ENCODE measurements around the gene CCDC15.
A peak's percentile ranks its signal among the peaks of the same experiment; 100 is the strongest.

Gene CCDC15

DNA sequence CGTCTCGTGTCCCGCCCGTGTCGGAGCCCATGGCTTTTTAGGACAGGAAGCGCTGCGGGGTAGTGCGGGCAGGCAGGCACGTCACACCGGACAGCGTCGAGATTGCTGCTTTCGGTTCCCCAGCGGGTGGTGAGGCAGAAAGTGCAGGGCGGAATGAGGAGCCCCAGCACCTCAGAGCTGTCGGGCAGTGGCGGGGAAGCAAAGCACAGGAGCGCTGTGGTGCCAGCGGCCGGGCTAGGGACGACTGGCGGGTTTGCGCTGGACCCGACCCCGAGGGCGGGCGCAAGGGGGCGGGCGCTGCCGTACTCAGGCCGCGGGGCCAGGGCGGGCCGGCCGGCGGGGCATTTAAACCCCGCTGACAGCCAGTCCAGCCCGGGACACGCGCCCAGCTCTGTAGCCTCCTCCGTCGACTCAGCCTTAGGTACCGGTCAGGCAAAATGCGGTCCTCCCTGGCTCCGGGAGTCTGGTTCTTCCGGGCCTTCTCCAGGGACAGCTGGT is 109.0 kb downstream of the CCDC15 start, which contains the start of gene SLC37A2:
SLC37A2 (plus strand) TSS at position 375 of the 498 bp plus-strand sequence; CDS start at position 438, 63 bp downstream.
- Histone ChIP-seq H3K4me1 (no peaks in the 10 kb centered on the region), H3K36me3 (no peaks in the 10 kb centered on the region), H3K27me3 (peaks cover 52% of the 10 kb centered on the region), H3K4me3 (ENCODE audit: low read depth, low read length) (peak within 1 kb of the TSS; percentile 44), H3K9me3 (no peaks in the 10 kb centered on the region)
- peak; percentile 44 for DNase-seq
- TF ChIP-seq, protein P1, sequence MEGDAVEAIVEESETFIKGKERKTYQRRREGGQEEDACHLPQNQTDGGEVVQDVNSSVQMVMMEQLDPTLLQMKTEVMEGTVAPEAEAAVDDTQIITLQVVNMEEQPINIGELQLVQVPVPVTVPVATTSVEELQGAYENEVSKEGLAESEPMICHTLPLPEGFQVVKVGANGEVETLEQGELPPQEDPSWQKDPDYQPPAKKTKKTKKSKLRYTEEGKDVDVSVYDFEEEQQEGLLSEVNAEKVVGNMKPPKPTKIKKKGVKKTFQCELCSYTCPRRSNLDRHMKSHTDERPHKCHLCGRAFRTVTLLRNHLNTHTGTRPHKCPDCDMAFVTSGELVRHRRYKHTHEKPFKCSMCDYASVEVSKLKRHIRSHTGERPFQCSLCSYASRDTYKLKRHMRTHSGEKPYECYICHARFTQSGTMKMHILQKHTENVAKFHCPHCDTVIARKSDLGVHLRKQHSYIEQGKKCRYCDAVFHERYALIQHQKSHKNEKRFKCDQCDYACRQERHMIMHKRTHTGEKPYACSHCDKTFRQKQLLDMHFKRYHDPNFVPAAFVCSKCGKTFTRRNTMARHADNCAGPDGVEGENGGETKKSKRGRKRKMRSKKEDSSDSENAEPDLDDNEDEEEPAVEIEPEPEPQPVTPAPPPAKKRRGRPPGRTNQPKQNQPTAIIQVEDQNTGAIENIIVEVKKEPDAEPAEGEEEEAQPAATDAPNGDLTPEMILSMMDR (IDR thresholded peaks at IDR 0.05; ENCODE audit: low read depth, low read length), result no peak

DNA sequence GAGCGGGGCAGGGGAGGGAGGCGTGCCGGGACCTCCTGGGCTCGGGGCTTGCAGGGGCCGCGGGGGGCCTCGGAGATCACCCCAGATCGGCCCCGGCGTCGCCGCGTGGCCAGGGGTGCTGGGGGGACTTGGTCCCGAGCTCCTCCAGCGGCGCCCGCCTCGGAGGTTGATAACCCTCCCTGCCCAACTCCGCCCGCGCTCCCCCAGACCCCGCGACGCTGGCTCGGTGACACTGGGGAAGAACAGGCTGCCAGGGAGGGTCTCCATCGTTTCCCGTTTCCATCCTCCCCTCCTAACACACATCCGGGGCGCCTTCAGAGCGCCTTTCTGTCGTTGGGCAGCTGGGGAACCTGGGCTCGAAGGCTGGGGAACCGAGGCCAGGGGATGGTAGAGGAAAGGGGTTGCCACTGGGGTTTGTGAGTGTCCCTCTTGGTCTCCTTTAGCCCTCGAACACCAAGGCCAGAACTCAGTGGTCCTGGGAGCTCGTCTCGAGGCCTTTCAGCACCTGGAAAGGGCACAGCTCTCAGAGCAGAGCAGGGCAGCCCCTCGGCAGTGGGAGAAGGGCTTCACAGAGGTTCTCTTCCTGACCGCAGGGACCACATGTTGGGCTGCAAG is 109.5 kb downstream of the CCDC15 start:
- TF ChIP-seq, protein P1 (IDR thresholded peaks at IDR 0.05; ENCODE audit: low read depth, low read length), result no peak
- no peaks in the 10 kb centered on the region for H3K9me3 ChIP-seq
- H3K36me3 ChIP-seq, result no peaks in the 10 kb centered on the region
- H3K4me1 ChIP-seq, result no peaks in the 10 kb centered on the region
- no peak for DNase-seq
- H3K27me3 ChIP-seq, result peaks cover 52% of the 10 kb centered on the region
- peak overlapping the region; percentile 44 for H3K4me3 ChIP-seq (ENCODE audit: low read depth, low read length)

DNA sequence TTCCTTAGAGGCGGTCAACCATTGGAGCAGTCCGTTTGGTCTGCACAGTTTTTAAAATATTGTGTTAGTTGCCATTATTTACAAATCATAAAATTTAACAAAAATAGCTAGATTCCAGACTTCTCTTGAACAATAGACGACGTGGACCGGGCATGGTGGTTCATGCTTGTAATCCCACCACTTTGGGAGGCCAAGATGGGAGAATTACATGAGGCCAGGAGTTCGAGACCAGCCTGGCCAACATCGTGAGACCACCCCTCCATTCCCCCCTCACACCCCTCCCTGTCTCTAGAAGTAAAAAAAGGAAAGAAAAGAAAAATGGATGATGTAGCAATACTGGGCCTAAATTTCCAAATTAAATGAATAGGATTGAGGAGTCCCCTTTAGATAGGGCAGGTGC is 110.1 kb downstream of the CCDC15 start:
- H3K4me3 ChIP-seq (ENCODE audit: low read depth, low read length), result no peak overlapping the region
- DNase-seq, result no peak
- TF ChIP-seq, protein P1 (IDR thresholded peaks at IDR 0.05; ENCODE audit: low read depth, low read length), result no peak
- peaks cover 52% of the 10 kb centered on the region for H3K27me3 ChIP-seq
- H3K36me3 ChIP-seq, result no peaks in the 10 kb centered on the region
- no peaks in the 10 kb centered on the region for H3K4me1 ChIP-seq
- H3K9me3 ChIP-seq, result no peaks in the 10 kb centered on the region

DNA sequence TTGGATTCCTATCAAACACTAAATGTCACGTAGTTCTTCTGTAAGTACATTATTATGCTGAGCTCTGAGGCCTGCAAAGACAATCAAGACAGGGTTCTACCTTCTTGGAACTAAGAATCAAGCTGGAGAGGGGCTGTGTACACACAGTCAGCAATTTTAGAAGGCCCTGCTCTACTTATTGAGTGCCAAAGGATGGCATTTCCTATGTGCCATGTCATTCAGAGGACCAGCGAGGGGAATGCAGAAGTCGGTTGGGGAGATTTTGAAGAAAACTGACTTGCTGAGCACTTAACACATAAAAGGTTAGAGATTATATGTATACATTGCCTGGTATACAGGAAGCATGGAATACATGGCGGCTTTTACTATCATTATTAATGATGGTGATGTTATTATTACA is 114.4 kb downstream of the CCDC15 start:
- no peak for DNase-seq
- H3K4me1 ChIP-seq, result no peaks in the 10 kb centered on the region
- TF ChIP-seq, protein P1 (IDR thresholded peaks at IDR 0.05; ENCODE audit: low read depth, low read length), result no peak
- H3K9me3 ChIP-seq, result no peaks in the 10 kb centered on the region
- no peaks in the 10 kb centered on the region for H3K36me3 ChIP-seq
- H3K27me3 ChIP-seq, result peaks cover 44% of the 10 kb centered on the region
- no peak overlapping the region for H3K4me3 ChIP-seq (ENCODE audit: low read depth, low read length)

DNA sequence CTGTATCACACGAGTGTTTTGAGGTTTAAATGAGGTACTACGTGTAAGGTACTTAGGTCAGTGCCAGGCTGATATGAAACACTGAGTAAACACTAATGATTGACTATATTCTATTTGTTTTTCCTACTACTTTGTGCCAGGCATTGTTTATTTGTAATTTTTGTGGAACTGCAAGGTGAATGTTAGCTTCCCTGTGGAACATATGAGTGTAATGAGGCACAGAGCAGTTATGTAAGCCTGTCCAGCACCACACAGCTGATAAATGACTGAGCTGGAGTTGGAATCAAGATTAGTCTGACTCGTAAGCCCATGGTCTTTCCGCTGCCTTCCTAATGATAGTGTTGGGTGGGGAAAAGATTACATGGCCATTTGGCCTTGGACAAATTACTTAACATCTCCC is 115.0 kb downstream of the CCDC15 start:
- Histone ChIP-seq H3K9me3 (no peaks in the 10 kb centered on the region), H3K4me1 (no peaks in the 10 kb centered on the region), H3K27me3 (peaks cover 42% of the 10 kb centered on the region), H3K36me3 (no peaks in the 10 kb centered on the region), H3K4me3 (ENCODE audit: low read depth, low read length) (no peak overlapping the region)
- TF ChIP-seq, protein P1 (IDR thresholded peaks at IDR 0.05; ENCODE audit: low read depth, low read length), result no peak
- DNase-seq, result no peak

DNA sequence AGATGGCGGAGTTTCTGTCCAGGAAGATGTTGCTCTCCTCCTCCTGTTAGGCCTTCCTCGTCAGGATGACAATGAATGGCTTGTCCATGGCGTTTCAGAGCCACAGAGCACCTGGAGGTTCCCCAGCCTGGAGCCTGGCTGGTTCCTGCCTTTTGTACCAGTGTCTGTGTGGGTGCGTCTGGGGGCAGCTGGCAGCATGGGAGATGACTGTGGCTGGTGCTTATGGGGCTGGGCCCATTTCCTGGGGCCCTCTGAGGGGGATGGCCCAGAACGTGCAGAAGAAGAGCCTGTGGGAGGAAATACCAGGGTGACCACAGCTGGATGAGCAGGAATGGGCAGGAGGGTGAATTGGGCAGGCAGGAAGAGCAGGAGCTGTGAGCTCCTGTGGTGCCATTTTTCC is 115.8 kb downstream of the CCDC15 start:
- Histone ChIP-seq H3K36me3 (no peaks in the 10 kb centered on the region), H3K4me1 (no peaks in the 10 kb centered on the region), H3K9me3 (no peaks in the 10 kb centered on the region), H3K4me3 (ENCODE audit: low read depth, low read length) (no peak overlapping the region), H3K27me3 (peaks cover 39% of the 10 kb centered on the region)
- TF ChIP-seq, protein P1 (IDR thresholded peaks at IDR 0.05; ENCODE audit: low read depth, low read length), result no peak
- DNase-seq, result no peak

All from BE2C (cell line).